CD4-positive, alpha-beta T cell treated with Interleukin-1 beta for 1 hour (primary cell): ENCODE measurements around the gene WIPF3.

Experiments
- DNase-seq, 2 donors: peaks; one replicate each; pipeline ENCODE4 v3.0.0-alpha.2; 2020 to 2022

Gene WIPF3

DNA sequence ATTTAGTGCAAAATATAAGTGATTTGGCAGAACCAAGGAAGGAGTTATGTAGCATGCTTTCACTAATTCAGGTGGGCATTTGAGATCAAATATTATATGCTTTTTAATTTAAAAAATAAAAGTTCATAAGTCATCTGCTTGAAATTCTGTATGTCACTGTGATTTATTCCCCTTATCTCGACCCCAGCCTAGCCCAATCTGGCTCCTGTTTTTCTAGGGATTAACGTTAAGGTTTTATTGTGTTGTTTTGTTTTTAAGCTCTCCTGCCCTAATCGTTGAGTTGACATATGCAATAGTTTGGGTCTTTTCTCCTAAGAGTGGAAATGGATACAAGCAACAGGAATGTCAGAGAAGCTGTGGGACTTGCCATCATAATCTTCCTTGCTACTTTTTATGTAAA, 42.6 kb downstream of the WIPF3 start:
- DNase-seq, result no peak

DNA sequence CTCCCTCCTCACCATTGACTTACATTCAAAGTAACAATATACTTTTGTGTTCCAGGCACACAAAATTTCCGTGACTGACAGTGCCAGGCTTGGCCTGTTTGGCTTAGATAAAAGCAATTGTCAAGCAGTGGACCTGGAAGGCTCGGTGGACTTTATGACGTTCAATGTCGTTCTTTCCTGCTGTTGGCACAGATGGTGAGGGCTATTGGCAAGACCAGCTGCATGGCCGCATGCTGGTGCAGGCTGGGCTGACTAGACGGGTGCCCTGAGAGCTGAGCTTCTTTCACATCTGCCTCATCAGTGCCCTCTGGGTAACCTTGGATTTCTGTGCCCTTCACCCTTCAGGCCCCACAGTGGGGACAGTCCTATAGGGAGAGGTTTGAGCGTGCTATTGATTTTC, 45.2 kb downstream of the WIPF3 start:
- no peak for DNase-seq

DNA sequence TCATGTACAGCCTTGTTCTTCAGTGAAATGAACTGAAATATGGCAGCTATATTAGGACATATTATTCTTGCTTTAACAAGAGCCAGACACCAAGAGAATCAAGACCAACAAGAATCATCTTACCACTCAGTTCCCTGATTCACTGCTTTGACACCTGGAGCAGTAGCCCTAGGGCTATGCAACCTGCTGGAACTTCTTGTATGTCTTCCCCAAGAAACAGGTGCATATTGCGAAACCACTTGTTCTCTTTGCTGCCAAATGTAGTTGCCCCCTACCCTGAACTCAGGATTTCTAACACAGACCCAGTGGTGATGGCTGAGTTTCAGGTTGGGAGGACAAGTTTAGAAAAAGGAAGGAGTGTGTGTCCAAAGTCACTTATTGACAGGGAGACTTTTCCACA, 46.1 kb downstream of the WIPF3 start:
- no peak for DNase-seq

DNA sequence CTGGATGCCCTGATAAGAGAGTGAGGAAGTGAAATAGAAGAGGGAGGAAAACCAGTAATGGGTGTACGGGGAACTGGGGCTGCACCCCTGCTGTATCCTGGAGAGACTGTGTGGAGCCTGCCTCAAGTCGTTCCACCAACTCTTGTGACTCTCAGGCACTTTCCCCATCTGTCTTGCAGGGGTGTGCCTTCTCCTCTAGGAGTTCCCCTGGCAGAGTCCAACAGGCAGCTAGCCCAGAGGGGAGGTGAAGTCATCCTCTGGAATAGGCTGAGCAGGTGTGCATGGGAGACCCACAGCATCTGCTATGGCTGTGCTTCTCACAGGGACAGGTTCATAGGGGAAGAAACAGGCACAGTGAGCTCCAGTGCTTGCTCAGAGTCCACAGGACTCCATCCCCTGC, 46.8 kb downstream of the WIPF3 start:
- no peak for DNase-seq

DNA sequence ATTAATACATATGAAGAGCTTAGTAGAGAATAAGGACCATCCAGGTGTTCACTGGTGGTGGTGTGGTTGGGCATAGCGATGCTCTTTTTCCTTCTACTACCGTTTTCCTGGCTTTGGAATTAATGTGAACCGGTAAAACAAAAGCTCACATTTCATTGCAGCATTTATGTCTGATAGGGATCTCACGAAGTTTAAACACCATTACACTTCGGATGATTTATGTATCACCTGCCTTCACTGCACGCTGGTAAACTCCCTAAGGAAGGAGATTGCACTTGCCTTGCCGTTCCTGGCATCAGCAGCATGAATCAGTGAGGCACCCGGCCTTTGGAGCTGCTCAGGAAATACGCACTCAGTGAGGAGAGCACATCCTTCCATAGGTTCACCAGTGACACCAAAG, 47.5 kb downstream of the WIPF3 start:
- no peak for DNase-seq

DNA sequence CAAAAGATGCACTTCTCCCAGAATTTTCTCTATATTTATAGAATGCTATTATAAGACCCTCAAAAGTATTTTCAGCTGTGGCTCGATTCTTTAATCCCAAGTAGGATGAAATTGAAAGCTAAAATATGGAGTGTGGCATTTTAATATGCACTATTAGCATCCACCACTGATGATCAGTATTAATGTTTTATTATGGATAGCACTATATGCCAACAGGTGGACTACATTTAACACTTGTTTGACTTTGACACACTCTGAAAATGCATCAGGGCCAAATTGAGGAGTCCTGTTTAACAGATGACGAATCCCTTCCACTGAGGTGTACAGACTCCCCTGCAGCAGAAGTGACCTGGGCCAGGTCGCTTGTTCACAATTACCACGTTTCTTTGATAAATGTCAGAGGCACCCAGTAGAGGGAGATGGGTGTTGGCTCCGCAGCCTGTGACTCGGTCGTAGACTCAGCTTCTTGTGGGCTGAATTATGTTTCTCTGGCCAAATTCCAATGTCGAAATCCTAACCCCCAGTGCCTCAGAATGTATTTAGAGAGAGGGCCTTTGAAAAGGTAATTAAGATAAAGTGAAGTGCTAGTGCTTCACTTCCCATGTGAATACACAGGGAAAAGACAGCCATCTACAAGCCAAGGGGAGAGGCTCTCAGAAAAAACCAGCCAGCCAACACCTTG, 48.1 kb downstream of the WIPF3 start:
- DNase-seq, result no peak

DNA sequence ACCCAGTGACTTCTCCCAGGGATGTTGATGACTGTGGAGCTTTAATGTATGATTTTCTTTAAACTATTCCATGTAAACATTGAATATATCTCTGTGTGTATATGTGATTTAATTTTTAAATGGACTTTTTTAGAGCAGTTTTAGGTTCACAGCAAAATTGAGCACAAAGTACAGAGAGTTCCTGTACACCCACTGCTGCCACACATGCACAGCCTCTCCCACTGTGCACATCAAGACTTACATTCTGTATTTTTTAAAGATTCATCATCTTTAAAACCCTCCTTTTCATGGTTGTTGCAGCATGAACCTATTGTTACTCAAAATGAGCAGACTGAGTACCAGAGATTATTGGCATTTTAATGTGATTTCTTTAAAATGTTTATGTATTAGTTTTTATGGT, 51.3 kb downstream of the WIPF3 start:
- no peak for DNase-seq

DNA sequence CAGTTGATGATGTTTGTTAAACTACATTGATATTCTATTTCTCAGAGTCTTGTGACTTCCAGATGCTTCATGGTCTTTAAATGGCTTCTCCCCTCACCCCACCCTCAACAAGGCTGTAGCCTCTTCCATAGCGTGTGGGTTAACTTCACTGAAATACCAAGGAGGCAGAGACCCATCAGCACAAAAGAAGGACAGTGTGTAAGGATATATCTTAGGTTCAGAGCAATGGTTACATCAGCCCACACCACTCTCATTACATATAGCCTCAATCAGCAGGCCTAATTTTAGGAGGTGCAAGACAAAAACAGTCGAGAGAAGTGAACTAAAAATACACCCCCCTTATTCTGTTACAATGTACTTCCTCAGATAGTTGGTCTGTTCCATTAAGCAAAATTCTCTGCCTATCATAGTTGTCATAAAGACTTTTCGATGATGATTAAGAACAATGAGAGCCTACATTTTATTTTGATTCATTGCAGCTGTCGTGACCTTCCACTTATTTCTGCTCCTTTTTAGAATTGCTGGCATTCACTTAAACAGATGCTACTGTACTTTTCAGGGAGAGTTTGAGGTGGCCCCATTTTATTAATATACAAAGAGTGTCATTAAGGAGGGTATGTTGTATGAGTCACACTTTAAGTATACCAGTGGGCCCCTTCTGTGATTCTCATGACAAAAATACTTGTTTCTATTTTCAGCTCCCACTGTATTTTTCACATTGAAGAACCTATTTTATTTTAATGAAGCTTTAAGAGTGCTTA, 52.1 kb downstream of the WIPF3 start:
- no peak for DNase-seq

DNA sequence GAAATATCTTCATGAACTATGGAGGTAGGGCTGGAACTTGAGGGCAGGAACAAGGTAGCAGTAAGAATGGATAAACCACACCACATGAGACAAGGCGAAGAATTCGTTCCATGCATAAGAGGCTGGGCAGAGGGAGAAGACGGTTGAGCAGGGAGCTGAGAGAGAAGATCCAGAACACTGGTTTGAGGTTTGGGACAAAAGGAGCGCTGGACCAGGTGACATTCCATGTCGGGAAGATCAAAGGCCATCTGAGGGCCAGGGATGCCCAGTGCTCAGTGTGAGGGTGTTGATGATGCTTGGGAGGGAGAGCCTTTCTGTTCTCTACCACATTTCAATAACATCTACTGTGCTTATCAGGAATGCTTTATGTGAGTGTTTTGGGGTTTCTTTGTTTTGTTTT, 52.8 kb downstream of the WIPF3 start:
- DNase-seq, result no peak

DNA sequence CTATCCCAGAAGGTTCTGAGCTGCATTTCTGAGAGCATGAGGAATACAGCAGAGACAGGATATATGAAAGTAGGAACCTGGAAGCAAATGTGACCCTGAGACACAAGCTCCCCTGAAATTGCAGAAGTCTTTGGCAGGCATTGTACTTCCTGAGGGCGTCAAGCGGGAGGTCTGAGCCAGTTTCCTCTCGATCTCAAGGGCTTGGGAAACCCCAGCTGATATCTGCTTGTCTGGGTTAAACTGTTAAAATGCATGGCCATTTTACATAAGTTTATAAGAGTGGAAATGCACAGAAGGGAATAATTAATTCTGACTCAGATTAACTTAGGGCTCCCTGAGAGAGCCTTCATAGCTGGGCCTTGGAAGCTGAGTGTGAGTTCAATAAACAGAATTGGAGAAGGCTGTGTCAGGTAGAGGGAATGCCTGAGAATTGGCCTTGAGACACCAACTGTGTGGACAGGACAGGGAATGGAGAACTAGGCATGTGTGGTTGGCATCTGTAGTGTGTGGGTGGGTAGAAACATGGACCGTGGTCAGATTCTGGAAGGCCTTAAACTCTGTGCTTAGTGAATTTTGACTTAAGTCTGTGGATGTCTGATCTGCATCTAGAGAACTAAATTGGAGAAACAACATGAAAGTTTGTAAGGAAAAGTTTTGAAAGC, 53.3 kb downstream of the WIPF3 start:
- peak in 1 of 2 donors; percentile 27 for DNase-seq

DNA sequence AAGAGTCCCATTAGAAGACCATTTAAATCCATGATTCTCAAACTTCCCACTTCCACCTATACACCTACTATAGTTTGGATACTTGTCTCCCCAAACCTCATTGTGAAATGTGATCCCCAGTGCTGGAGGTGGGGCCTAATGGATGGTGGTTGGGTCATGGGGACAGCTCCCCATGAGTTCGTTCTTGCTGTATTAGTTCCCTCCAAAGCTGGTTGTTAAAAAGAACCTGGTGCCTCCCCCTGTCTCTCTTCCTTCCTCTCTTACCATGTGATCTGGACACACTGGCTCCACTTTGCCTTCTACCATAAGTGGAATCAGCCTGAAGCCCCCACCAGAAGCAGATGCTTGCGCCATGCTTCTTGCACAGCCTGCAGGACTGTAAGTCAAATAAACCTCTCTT, 53.9 kb downstream of the WIPF3 start:
- no peak for DNase-seq

DNA sequence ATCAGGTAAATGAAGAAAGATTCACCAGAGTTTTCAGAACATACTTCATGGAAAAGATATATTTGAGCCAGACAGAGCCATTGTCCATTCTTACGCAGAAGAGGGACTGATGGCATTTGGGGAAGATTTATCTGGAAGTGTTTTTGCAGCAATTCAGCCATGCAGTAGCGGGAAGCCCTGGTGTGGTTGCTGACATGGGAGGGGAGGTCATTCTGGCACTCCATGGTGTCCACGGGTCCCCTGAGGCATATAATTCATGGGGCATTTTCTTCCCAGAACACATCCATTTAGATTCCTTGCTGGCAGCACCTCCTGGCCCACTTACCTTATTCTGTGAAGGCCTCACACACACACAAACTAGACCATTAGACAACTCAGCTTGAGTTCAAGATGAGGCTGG, 55.6 kb downstream of the WIPF3 start:
- DNase-seq, result no peak

DNA sequence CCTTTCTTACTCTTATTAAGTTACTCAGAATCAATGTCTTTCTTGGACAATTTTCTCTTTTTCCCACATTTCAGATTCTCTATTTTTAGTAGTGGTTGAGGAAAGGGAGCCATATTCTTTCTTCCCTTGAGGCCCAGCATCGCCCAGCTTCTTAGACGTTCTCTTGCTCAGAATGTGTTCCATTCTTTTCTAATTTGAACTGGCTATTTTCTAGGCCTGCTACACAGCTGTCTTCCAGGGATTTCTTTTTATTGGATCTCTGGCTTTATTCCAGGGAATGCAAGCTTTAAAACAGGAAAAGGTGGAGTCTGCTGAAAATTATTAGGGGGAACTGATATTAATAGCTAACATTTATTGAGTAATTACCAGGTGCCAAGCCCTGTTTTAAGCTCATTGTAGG, 58.3 kb downstream of the WIPF3 start:
- no peak for DNase-seq

DNA sequence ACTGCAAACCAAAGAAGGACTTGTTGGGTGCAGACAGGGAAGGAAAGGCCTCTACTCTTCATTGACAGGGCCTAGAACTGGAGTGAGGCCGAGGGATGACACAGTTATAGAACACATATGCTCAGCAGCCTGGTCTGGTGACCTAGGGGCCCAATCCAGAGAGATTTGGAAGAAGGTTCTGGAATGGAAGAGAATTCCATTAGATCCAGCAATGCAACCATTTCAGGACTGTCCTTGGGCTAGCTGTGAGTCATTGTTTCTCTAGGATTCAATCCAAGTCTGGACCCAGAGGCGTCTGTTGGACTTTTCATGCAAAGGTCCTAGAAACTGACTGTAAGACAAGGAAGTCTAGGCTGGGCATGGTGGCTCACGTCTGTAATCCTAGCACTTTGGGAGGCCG, 59.2 kb downstream of the WIPF3 start:
- no peak for DNase-seq

DNA sequence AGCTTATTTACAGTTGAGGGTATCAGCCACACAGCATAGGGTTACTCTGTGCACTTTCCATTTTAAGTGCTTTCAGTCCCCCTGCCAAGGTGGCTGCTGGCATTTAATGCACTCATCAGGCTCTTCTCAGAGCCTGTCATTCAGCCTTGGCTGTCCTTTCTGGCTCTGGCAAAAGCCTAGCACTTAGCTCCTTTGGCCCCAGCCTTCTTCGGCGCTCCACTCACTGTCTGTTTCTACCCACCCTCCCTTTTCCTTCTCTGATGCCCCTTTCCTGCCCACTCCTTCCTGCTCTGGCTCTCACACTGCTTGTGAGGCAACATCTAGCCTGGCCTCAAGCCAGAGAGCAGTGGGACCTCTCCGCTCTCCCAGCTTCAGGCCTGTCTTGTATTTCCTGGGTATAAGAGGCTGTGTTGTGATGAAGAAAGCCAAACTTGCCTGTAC, 60.2 kb downstream of the WIPF3 start:
- DNase-seq, result no peak

DNA sequence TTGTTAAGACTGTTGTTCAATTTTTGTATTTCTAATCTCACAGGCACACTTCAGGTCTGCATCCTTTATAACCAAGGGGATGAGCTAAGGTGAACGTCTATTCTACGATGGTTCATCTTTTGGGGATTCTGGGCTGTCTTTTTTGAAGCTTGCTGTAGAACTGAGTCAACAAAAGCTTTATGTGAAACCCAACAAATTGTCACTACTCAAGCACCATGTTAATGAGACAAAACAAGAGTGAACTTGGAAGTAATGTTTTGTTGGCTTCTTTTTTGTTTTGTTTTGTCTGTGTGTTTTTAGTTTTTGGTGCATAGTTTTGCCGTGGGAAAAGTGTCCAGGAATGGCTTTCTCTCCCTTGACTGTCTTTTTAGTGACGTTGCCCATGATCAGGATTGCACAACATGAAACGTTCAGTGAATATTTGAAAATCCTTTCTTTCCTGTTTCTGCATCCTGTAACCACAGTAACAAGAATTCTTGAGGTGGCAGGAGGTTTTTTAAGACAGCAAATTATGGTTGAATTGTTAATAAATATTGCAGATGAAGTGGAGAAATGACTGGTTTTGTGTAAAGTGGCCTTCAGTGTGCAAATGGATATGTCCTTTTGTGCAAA, 65.6 kb downstream of the WIPF3 start:
- no peak for DNase-seq

DNA sequence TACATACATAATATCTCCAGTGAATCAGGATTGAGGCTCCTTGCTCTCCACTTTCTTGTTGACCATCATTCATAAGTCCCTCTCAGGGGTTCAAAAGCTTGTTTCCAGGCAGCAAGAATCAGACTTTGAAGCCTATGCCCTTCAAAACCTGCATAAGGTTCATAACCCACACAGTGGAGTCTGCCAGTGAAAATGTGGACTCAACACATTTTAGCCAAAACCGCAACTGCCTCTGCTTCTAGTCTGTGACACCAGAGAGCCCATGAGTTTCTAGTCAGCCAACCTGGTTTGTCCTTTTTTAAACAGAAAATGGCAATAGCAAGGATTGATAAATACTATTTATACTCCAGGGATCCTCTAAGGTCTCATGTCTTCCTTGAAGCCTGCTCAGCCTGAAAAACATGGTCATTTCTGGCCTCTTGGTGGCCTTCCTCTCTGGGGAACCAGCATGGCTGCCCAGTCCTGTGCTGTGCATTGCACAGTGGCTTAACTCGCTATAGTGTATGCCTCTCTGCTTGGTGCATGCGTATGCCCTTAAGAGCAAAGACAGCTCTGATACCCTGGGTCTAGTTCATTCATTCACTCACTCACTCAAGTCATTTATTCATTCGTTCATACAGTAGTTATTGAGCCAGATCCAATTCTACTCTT, 67.5 kb downstream of the WIPF3 start:
- DNase-seq, result no peak

DNA sequence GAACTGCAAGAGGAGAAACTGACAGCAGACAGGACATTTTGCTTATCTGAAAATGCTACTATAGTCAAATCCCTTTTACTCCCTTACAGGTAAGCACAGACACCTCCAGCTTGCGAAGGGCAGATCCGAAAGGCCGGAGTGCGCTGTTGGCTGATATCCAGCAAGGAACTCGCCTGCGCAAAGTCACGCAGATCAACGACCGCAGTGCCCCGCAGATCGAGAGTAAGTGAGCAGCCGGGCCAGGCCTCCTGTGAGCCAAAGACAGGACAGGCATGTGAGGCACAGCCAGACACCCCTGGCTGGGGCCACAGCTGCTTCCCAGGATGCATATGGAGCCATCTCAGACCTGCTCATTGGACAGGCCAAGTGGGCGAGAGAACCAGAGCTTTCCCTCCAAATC, 69.4 kb downstream of the WIPF3 start:
- no peak for DNase-seq

DNA sequence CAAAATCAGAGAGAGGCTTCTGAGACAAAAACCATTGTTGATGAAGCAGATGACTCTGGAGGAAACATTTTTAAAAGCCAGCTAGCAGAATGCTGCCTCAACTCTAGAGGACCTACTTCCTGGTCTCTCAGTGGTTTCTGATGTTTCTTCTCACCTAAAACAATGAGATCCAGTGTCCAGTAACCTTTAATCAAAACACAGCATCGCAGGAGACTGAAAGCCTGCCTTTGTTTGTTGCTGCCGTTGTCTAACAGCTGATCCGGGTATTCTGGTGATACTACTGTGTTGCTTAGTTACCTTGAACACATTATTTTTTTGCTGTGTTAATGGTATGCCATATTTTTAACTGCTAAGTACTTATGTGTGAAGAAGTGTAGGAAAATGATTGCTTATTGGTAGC, 70.9 kb downstream of the WIPF3 start:
- DNase-seq, result no peak

DNA sequence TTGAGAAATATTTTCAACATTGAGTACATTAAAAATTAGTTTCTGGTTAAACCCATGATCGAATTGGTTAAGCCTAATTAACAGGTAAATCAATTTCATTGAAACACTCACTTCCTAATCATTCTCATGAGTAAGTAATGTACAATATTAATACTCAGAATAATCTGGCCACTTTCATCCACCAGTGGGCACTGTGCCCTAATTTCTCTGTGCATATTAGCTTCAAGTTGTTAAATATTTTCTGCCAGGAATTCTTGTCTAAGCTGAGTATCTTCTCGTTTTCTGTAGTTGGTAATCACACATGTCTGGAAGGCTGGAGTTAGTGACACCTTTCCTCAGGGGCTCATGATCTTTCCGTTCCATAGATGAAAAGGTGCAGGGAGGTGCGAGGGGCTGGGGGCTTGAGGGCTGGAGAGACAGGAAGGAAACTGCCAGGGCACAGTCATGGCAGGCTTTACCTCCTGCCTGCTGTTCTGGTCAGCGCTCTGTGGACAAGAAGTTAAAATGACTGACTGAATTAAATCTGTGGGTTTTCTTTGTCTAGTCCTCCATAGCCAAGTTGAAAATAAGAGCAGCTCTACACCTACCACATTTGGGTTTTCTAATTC, 71.9 kb downstream of the WIPF3 start:
- peak; percentile 17 to 27 for DNase-seq

DNA sequence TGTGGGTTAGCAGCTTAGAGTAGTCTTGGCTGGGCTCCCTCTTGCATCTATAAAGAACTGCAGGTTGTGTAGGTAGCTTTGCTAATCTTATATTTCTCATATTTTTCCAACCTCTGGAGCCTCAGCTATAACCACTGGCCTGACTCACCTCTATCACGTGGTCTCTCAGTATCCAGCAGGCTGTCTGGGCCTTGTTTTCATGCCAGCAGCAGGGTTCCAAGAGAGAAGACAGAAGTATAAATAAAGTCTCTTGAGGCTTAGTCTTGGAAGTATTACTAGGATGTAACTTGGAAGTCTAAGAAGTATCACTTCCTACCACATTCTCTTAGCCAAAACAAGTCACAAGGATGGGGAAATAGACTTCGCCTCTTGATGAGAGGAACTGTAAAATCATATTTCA, 73.3 kb downstream of the WIPF3 start:
- DNase-seq, result no peak

DNA sequence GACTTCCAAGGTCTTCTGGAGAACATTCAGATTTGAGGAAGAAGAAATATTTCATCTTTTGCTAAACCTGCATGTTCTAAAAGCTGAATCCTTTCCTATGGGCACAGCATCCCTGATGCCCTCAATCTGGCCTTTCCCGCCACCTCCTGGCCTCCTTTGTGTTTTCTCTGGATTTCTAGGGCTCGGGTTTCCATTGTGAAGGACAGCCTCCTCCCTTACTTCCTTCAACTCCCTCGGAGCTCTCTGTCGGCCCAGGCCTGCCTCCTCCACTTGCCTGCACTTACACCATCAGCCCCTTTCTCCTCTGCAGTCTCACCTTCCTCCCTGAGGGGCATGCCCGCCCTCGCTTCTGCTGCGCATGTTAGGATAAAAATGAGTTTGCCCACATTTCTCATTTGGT, 75.4 kb downstream of the WIPF3 start:
- no peak for DNase-seq

DNA sequence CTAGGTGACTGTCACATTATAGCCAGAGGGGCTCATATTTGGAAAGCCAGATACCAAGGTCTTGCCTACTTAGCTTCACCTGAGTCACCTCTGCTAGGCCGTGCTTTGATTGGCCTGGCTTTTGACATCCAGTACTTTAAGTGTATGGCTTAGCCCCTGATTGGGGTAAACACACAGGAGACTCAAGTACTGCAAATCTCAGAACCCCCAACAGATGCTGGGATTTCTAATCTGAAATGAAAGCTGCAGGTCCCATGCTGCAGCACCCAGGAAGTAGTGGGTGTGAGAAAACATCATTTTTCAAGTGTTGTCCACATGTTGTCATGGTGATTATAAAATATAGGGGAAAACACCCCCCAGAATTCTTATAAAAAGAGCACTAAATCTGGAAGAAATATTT, 76.2 kb downstream of the WIPF3 start:
- no peak for DNase-seq
